Neural cell (in vitro differentiated cells): ENCODE results near the gene IGF2BP2. TPM values are rescaled to one million over a fixed set of nuclear protein-coding genes. Genes with fewer than 3 reads are reported as not detected.

Experiments
- H2AFZ ChIP-seq: fragments of 200-600, 300-800 bp; sonication (generic), shearing (Covaris generic); 2 replicates; pipeline ENCODE4 v1.6.0; 2014; ENCODE audit warnings: low read depth, mild to moderate bottlenecking, antibody characterized with exemption, low read length, moderate library complexity
- H3F3A ChIP-seq: fragments of 200-600 bp; shearing (Covaris generic); 2 replicates; pipeline ENCODE4 v1.6.1; 2016; ENCODE audit warnings: mild to moderate bottlenecking, moderate library complexity, mixed read lengths, antibody characterized with exemption, low read length; ENCODE audit not compliant: insufficient read depth, poor library complexity, severe bottlenecking
- H3K27ac ChIP-seq: fragments of 200-600, 300-800 bp; sonication (generic), shearing (Covaris generic); 2 replicates; pipeline ENCODE4 v1.5.1; 2014; ENCODE audit warnings: mild to moderate bottlenecking, low read length, moderate library complexity
- H3K27me3 ChIP-seq: fragments of 300-800, 200-600 bp; sonication (generic), shearing (Covaris generic); 2 replicates; pipeline ENCODE4 v1.6.0; 2014; ENCODE audit warnings: mild to moderate bottlenecking, low read depth, low read length, moderate library complexity; ENCODE audit not compliant: insufficient read depth
- H3K36me3 ChIP-seq: fragments of 300-800, 200-600 bp; sonication (generic), shearing (Covaris generic); 2 replicates; pipeline ENCODE4 v1.5.1; 2014; ENCODE audit warnings: mild to moderate bottlenecking, antibody characterized with exemption, low read length, moderate library complexity; ENCODE audit not compliant: insufficient read depth
- H3K4me2 ChIP-seq: fragments of 300-800, 200-600 bp; sonication (generic), shearing (Covaris generic); 2 replicates; pipeline ENCODE4 v1.6.0; 2014; ENCODE audit warnings: mild to moderate bottlenecking, low read length
- H3K4me3 ChIP-seq: fragments of 300-800, 200-600 bp; sonication (generic), shearing (Covaris generic); 2 replicates; pipeline ENCODE4 v1.5.1; 2014; ENCODE audit warnings: mild to moderate bottlenecking, low read length, moderate library complexity
- H3K79me2 ChIP-seq: fragments of 200-600 bp; shearing (Covaris generic); replicated peaks from 2 replicates; pipeline ENCODE4 v1.6.0; 2014; ENCODE audit warnings: mild to moderate bottlenecking, low read length, moderate library complexity; ENCODE audit not compliant: insufficient read depth
- H3K9ac ChIP-seq: fragments of 300-800, 200-600 bp; sonication (generic), shearing (Covaris generic); 2 replicates; pipeline ENCODE4 v1.6.1; 2016; ENCODE audit warnings: mild to moderate bottlenecking, low read length, mixed read lengths
- H3K9me2 ChIP-seq: fragments of 200-600 bp; shearing (Covaris generic); 2 replicates; pipeline ENCODE4 v1.6.1; 2016; ENCODE audit warnings: mild to moderate bottlenecking, low read length, mixed read lengths; ENCODE audit not compliant: insufficient read depth
- H3K9me3 ChIP-seq: fragments of 200-600, 300-800 bp; sonication (generic), shearing (Covaris generic); 2 replicates; pipeline ENCODE4 v1.6.1; 2016; ENCODE audit warnings: mild to moderate bottlenecking, mixed run types, low read length, moderate library complexity, mixed read lengths
- H4K20me1 ChIP-seq: fragments of 200-600 bp; shearing (Covaris generic); 2 replicates; pipeline ENCODE4 v1.6.1; 2016; ENCODE audit warnings: mild to moderate bottlenecking, mixed run types; ENCODE audit not compliant: insufficient read depth
- CTCF ChIP-seq: fragments of 450-650 bp; IDR thresholded peaks from 2 replicates; pipeline ENCODE4 v1.5.1; 2014; ENCODE audit warnings: antibody characterized with exemption, mild to moderate bottlenecking, moderate library complexity; ENCODE audit not compliant: poor library complexity, severe bottlenecking
- EP300 ChIP-seq: fragments of 450-650 bp; conservative IDR thresholded peaks from 2 replicates; pipeline ENCODE4 v1.6.1; 2014; ENCODE audit warnings: antibody characterized with exemption, mild to moderate bottlenecking, moderate library complexity; ENCODE audit not compliant: poor library complexity, severe bottlenecking
- EZH2 ChIP-seq: fragments of 200-600, 300-800 bp; shearing (Covaris generic), sonication (generic); IDR thresholded peaks from 2 replicates; pipeline ENCODE4 v1.6.1; 2014; ENCODE audit warnings: antibody characterized with exemption, low read length, borderline replicate concordance, mild to moderate bottlenecking; ENCODE audit not compliant: insufficient read depth, poor library complexity, severe bottlenecking
- MXI1 ChIP-seq: fragments of 450-650 bp; conservative IDR thresholded peaks from 2 replicates; pipeline ENCODE4 v1.6.1; 2014; ENCODE audit warnings: antibody characterized with exemption, mild to moderate bottlenecking; ENCODE audit not compliant: poor library complexity, severe bottlenecking
- POLR2AphosphoS5 ChIP-seq: IDR thresholded peaks from 2 replicates; pipeline ENCODE4 v1.6.1; 2012
- RAD21 ChIP-seq: fragments of 450-650 bp; conservative IDR thresholded peaks from 2 replicates; pipeline ENCODE4 v1.6.1; 2014; ENCODE audit warnings: antibody characterized with exemption, mild to moderate bottlenecking, moderate library complexity
- SMC3 ChIP-seq: fragments of 450-650 bp; conservative IDR thresholded peaks from 2 replicates; pipeline ENCODE4 v1.6.1; 2014; ENCODE audit warnings: antibody characterized with exemption, mild to moderate bottlenecking, moderate library complexity; ENCODE audit not compliant: poor library complexity
- TAF1 ChIP-seq: IDR thresholded peaks from 2 replicates; pipeline ENCODE4 v1.6.1; 2012; ENCODE audit warnings: low read depth
- polyA plus RNA-seq: library from polyadenylated mRNA; depleted of rRNA; stranded (reverse); fragments of >200 nt; gene quantifications from 2 replicates; pipeline ENCODE4 v1.2.3, GENCODE V29; 2014
- TF ChIP-seq, protein P1 (sequence below): IDR thresholded peaks from 2 replicates; pipeline ENCODE4 v1.6.1; 2012; ENCODE audit warnings: borderline replicate concordance

IGF2BP2 gene
- polyA plus RNA-seq, 1 donor from 2014 or later: 46.6 TPM

GRCh38 chr3:185595526-185595925 lies 229.3 kb downstream of the IGF2BP2 start:
- no peaks in the 10 kb centered on the region for H3K9me2 ChIP-seq
- H4K20me1 ChIP-seq: no peaks in the 10 kb centered on the region
- no peaks in the 10 kb centered on the region for H3K36me3 ChIP-seq
- H3K4me2 ChIP-seq: no peak overlapping the region
- H3K79me2 ChIP-seq: no peaks in the 10 kb centered on the region
- H3F3A ChIP-seq: no peaks in the 10 kb centered on the region
- H3K9ac ChIP-seq: no peak overlapping the region
- no peak overlapping the region for H3K4me3 ChIP-seq
- no peak overlapping the region for H2AFZ ChIP-seq
- no peak overlapping the region for H3K27ac ChIP-seq
- no peak for TF ChIP-seq POLR2AphosphoS5
- no peak for TF ChIP-seq CTCF
- no peak for TF ChIP-seq EP300
- TF ChIP-seq EZH2: no peak
- TF ChIP-seq, protein P1, sequence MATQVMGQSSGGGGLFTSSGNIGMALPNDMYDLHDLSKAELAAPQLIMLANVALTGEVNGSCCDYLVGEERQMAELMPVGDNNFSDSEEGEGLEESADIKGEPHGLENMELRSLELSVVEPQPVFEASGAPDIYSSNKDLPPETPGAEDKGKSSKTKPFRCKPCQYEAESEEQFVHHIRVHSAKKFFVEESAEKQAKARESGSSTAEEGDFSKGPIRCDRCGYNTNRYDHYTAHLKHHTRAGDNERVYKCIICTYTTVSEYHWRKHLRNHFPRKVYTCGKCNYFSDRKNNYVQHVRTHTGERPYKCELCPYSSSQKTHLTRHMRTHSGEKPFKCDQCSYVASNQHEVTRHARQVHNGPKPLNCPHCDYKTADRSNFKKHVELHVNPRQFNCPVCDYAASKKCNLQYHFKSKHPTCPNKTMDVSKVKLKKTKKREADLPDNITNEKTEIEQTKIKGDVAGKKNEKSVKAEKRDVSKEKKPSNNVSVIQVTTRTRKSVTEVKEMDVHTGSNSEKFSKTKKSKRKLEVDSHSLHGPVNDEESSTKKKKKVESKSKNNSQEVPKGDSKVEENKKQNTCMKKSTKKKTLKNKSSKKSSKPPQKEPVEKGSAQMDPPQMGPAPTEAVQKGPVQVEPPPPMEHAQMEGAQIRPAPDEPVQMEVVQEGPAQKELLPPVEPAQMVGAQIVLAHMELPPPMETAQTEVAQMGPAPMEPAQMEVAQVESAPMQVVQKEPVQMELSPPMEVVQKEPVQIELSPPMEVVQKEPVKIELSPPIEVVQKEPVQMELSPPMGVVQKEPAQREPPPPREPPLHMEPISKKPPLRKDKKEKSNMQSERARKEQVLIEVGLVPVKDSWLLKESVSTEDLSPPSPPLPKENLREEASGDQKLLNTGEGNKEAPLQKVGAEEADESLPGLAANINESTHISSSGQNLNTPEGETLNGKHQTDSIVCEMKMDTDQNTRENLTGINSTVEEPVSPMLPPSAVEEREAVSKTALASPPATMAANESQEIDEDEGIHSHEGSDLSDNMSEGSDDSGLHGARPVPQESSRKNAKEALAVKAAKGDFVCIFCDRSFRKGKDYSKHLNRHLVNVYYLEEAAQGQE: no peak
- TF ChIP-seq SMC3: no peak
- TF ChIP-seq RAD21: no peak
- TF ChIP-seq TAF1: no peak
- TF ChIP-seq MXI1: no peak
- H3K27me3 ChIP-seq: no peaks in the 10 kb centered on the region
- H3K9me3 ChIP-seq: no peaks in the 10 kb centered on the region

GRCh38 chr3:185594073-185594472 lies 230.8 kb downstream of the IGF2BP2 start:
- H3K4me3 ChIP-seq: no peak overlapping the region
- no peaks in the 10 kb centered on the region for H3K27me3 ChIP-seq
- peaks cover 10% of the 10 kb centered on the region for H3K79me2 ChIP-seq
- H3K4me2 ChIP-seq: no peak overlapping the region
- no peaks in the 10 kb centered on the region for H3K36me3 ChIP-seq
- no peak overlapping the region for H2AFZ ChIP-seq
- H3K9me2 ChIP-seq: no peaks in the 10 kb centered on the region
- TF ChIP-seq POLR2AphosphoS5 (no peak), EZH2 (no peak), CTCF (no peak), MXI1 (no peak), RAD21 (no peak), TAF1 (no peak), EP300 (no peak), SMC3 (no peak)
- TF ChIP-seq, protein P1: no peak
- no peaks in the 10 kb centered on the region for H4K20me1 ChIP-seq
- no peaks in the 10 kb centered on the region for H3K9me3 ChIP-seq
- no peak overlapping the region for H3K27ac ChIP-seq
- no peak overlapping the region for H3K9ac ChIP-seq
- H3F3A ChIP-seq: no peaks in the 10 kb centered on the region
